ENCODE data around the gene PP2D1. TPM values are rescaled to one million over a fixed set of nuclear protein-coding genes. Genes with fewer than 3 reads are reported as not detected.
"Not testable (repeated sequence)": the region's sequence is repeated elsewhere in the genome, so short reads cannot be mapped to it uniquely, and the experiment has no call there.

The PP2D1 gene
- polyA plus RNA-seq, 3 donors: 0.26 to 0.49 (median 0.40) TPM

DNA sequence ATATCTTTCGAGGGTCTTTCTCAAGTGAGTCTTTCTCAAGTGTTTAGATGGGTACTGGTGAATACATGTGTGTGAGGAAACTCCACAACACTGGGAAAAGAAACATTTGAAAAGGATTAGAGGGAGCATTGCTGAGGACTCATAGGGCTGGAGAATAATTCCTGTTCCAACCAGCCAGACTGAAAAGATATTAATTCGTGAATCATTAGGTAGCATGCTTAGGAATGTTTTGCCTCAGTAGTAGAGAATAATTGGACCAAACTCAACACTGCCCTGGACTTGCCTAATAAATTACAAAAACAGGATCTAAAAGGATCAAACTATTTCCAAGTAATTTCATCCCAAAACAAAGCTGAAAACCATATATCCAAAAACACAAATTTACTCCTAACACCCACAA is 17.3 kb downstream of the PP2D1 start:
- DNase-seq (ENCODE audit: low read depth in 3 of 3, low spot score in 2 of 3): no peak

DNA sequence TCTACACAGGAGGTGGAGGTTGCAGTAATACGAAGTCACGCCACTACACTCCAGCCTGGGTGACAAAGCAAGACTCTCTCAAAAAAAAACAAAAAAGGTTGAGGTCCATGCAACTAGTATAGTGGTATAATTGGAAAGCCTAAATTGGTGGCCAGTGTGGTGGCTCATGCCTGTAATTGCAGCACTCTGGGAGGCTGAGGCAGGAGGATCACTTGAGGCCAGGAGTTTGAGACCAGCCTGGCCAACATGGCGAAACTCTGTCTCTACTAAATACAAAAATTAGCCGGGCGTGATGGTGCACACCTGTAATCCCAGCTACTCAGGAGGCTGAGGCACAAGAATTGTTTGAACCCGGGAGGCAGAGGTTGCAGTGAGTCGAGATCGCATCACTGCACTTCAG is 23.2 kb downstream of the PP2D1 start:
- not testable (repeated sequence) for DNase-seq (ENCODE audit: low read depth in 3 of 3, low spot score in 2 of 3)

DNA sequence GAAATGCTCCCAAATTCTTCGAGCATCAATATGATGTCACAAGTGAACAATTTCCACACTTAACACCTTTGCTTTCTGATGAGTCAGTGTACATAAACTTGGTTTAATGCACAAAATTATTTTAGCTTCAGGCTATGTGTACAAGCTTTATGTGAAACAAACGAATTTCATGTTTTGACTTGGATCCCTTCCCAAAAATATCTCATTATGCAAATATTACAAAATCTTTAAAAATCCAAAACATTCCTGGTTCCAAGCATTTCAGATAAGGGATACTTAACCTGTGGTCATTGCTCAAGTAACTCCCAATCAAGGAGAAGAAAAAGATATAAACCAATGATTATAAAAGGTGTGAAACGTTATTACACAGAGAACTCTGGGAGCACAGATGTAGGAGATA is 40.0 kb downstream of the PP2D1 start:
- no peak for DNase-seq (ENCODE audit: low read depth in 3 of 3, low spot score in 2 of 3)

DNA sequence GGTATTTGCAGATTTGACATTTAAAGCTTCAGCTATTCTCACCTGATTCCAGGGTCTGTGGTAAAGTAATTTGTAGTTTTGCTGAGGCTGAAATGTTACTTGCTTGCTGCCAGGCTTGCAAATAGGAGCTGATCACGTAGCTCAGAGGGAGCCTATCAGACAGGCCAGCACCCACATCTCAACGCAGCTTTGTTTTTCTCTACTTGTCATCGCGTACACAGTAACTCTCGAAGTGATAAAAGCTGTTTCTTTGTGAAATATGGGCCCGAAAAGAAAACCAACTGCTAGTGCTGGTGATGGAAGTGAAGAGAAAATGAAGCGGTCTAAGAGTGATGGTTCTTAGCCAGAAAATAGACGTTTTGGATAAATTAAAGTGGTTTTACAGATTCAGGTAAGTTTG is 41.7 kb downstream of the PP2D1 start:
- DNase-seq (ENCODE audit: low read depth in 3 of 3, low spot score in 2 of 3): no peak

DNA sequence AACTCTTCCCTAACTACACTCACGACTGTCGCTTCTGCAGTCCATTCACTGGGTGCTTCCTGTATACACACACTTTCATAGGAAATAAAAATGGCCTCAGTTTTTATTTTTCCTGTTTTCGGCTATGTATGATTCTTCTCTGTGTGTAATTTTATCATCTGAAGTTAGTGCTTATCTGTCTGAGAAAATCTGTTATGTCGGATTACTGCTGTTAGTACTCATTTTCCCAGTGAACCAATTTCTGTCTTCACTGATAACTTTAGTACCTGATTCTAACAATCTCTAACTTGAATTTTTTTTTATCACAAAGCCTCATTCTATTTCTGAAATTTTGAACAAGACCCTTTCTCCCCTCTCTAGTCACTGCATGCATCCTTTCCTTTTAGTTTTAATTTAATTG is 44.3 kb downstream of the PP2D1 start:
- DNase-seq (ENCODE audit: low read depth in 3 of 3, low spot score in 2 of 3): no peak

DNA sequence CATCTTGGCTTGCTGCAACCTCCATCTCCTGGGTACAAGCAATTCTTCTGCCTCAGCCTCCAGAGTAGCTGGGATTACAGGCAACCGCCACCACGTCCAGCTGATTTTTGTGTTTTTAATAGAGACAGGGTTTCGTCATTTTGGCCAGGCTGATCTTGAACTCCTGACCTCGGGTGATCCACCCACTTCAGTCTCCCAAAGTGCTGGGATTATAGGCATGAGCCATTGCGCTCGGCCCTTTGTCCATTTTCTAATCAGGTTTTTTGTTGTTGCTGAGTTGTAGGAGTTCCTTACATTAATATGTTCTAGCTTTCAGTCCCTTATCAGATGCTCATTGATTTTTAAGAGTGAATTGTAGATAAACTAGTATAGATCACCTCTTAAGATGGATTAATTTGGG is 44.9 kb downstream of the PP2D1 start:
- no peak for DNase-seq (ENCODE audit: low read depth in 3 of 3, low spot score in 2 of 3)

DNA sequence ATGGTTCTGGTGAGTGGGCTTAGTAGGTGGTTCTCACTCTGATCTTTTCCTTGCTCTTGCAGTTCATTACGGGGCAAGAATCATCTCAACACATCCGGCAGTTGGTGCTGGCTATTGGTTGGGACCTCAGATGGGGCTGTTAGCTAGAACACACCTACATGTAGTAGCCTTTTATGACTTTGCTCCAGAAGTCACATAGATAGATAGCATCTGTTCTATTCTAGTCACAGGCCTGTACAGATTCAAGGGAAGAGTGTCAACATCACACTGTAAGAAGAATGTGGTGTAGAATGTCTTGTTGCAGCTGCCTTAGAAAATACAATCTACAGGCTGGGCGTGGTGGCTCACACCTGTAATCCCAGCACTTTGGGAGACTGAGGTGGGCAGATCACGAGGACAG is 50.1 kb downstream of the PP2D1 start:
- DNase-seq (ENCODE audit: low read depth in 3 of 3, low spot score in 2 of 3): no peak

DNA sequence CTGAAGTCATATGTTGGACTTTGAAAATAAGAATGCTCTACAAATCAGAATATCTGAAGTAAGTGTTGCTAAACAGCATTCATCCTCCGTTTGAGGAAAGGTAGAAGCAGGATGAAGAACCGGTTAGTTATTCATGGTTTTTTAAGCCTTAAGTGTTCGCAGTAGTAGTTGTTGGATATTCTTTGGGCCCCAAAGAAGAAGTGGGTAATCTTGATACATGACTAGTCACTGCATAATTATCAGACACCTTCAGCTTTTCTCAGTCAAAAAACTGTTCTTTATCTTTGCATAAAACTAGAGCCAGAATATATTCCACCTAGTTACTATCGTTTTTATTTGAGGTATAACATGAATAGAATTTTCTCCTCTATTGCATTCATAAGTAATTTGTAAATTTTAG is 51.4 kb downstream of the PP2D1 start:
- DNase-seq (ENCODE audit: low read depth in 3 of 3, low spot score in 2 of 3): no peak

DNA sequence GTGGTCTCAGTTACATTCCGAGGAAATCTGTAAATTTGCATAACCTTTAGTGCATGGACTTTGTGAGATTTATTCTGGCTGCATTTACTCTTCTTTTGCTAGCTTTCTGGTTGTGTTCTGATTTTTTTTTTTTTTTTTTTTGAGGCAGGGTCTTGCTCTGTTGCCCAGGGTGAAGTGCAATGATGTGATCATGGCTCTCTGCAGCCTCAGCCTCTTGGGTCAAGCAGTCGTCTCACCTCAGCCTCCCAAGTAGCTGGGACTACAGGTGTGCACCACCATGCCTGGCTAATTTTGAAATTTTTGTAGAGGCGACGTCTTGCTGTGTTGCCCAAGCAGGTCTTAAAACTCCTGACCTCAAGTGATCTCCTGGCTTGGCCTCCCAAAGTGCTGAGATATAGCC is 52.6 kb downstream of the PP2D1 start:
- no peak for DNase-seq (ENCODE audit: low read depth in 3 of 3, low spot score in 2 of 3)

DNA sequence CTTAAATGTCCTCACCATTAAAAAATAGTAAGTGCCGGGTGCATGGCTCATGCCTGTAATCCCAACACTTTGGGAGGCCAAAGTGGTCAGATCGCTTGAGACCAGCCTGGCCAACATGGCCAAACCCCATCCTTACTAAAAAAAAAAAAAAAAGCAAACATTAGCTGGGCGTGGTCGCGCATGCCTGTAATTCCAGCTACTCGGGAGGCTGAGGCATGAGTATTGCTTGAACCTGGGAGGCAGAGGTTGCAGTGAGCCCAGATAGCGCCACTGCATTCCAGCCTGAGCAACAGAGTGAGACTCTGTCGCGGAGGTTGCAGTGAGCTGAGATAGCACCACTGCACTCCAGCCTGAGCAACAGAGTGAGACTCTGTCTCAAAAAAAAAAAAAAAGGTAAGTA is 54.7 kb downstream of the PP2D1 start:
- not testable (repeated sequence) for DNase-seq (ENCODE audit: low read depth in 3 of 3, low spot score in 2 of 3)

DNA sequence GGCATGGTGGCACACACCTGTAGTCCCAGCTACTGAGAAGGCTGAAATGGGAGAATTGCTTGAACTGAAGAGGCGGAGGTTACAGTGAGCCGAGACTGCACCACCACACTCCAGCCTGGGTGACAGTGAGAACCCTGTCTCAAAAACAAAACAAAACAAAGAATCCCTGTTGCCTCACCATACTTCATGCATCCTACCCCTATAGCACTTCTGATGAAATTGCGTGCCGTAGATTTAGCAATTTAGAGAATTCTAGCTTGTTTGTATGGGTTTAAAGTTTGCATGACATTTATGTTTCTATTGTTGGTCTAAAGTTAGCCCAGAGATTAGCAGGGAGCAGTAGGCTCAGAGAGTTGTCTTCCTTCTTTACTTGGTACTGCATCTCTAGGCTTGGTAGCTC is 57.4 kb downstream of the PP2D1 start:
- DNase-seq (ENCODE audit: low read depth in 3 of 3, low spot score in 2 of 3): no peak

DNA sequence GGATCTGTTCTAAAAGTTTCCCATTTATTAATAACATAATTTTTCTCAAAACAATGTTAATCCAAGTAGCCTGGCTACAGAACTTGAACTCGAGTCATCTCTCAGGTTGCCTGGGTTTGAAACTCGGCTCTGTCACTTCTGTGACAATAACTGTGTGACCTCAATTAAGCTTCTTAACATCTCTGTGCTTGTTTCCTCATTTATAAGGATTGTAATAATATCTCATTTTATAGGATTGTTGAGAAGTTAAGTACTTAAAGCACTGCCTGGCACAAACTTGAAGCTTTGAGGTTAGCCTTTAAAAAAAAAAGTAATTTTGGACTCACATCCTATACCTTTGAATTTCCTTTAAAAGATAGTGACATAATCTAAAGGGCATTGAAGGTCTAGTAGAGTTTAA is 61.7 kb downstream of the PP2D1 start:
- no peak for DNase-seq (ENCODE audit: low read depth in 3 of 3, low spot score in 2 of 3)

DNA sequence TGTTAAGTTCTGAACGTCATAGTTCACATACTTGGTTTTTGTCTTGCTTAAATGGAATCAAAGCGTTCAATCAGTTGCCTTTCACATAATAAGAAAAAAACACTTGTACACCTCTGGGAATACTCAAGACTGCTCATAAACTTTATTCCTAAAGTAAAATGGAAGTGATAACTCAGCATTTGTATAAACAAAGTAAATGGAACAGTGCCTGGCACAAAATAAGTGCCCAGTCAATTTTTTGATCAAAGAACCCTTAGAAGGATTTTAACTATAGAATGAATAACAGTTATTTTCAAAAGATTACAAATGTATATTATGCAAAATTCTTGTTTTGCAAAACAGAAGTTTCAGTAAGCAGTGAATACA is 63.9 kb downstream of the PP2D1 start:
- no peak for DNase-seq (ENCODE audit: low read depth in 3 of 3, low spot score in 2 of 3)

DNA sequence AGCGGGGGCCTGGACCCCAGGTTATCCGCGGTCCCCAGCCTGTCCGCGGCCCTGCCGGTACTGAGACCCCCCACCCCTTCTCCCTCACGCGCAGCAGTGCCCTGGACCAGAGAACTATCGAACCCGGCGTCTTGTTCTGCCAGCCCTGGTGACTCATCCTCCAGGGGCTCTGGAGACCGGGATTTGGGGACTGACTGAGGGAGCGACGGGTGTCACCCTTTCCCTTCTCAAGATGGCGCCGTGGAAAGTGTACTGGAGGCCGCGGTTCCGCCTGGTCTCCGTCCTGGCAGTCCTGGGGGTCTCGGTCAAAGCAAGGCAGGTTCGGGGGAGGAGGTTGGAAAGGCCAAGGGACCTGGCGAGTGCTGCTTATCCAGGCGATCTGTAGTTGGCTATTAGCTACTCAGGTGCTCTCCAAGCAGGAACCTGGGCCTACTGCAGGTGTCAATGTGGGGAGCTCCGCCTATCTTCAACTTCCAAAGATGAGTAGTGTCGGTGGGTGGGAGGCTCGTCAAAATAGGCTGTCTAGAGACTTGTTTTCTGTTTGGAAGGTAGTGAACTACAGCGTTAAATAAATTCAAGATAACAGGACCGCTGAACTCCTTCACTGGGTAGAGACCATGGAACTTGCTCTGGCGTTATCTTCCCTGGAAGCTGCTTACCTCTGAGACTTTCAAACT is 64.4 kb downstream of the PP2D1 start:
- peak; percentile 39 to 61 (median 42) for DNase-seq (ENCODE audit: low read depth in 3 of 3, low spot score in 2 of 3)

DNA sequence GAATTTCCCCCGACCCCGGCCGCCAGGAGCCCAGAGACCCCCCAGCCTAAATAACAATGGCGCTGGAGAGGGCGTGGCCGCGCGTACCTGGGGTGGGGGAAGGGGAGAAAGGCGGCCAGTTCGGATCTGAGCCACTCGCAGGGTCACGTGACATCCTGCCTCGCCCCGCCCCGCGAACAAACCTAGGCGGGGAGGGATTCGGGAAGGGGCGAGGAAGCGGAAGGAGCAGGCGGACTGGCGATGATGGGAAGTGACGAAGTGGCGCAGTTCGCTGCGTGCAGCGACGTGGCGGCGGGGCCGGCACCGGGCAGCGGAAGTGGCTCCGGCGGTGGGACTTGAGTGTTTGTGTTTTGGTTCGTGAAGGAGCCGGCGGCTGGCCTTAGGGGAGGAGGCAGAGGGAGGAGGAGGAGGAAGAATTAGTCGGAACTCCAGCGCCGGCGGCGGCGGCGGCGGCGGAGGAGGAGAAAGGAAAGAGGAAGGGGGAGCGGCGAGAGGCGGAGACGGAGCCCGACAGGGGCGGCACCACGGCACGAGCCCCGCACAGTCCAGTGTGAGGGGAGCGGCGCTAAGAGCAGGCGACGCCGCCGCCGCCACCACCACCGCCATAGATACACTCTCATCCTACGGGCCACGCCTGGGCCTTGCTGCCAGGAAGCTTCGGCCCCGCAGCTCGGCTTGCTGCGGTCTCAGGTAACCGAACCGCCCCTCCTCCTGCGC is 65.1 kb downstream of the PP2D1 start, which contains the start of gene RAB5A:
Gene RAB5A, plus strand, starts transcription at position 266 of the 717 bp plus-strand sequence. CDS start 3,802 bp downstream, outside the sequence.
- DNase-seq (ENCODE audit: low read depth in 3 of 3, low spot score in 2 of 3): peak; percentile 86 to 97 (median 93)

DNA sequence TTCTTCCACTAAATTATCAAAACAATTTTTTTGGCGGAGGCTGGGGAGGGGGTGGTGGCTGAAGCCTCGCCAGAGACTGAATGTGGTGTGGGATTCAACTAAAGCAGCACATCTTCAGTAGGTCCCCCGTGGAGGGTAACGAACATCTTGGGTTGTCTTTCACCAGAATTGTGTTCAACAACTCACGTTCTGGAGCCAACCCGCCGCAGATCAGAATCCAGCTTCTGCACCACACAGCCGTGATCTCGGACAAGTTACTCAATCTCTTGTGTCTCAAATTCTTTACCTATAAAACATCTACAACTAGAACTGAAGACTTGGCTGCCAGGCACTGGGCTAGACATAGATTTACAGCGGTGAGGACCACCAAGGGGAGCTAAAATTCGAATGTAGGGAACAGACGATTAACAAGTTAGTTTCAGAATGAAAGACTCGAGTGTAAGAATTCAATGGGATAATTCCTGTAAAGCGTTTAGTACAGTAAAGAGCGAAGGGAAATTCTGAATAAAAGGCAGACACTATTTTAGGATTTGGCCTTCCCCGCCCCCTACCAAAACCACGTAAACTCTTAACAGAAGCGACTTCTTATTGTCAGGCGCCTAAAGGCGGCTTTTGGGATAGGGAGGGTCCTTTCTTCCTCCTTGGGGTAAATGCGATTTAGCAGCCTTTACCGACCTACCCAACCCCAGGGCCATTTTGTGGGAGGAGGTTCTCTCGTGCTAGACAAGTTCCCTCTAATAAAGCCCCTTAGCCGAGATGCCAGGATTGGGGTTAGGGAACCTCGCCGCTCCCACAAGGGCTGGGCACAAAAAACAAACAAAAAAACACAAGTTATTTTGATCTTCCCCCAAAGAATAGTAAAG is 65.9 kb downstream of the PP2D1 start:
- DNase-seq (ENCODE audit: low read depth in 3 of 3, low spot score in 2 of 3): peak in 1 of 3 donors; percentile 7

DNA sequence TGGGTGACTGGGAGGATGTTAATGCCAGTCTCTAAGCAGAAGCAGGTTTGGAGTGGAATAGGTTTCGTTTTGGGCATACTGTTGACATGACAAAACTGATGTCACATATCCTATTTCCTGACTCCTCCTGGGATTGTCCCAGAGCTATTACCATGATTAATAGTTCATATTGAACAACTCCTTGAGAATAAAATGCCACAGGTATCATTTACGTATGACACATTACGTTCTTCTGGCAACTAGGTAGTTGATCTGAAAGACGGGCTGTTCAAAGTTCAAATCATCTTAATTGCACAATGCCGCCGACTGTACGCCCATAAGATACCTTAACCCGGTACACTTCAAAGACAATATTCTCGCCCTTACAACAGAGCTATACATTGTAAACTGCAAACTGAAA is 66.5 kb downstream of the PP2D1 start:
- DNase-seq (ENCODE audit: low read depth in 3 of 3, low spot score in 2 of 3): no peak

DNA sequence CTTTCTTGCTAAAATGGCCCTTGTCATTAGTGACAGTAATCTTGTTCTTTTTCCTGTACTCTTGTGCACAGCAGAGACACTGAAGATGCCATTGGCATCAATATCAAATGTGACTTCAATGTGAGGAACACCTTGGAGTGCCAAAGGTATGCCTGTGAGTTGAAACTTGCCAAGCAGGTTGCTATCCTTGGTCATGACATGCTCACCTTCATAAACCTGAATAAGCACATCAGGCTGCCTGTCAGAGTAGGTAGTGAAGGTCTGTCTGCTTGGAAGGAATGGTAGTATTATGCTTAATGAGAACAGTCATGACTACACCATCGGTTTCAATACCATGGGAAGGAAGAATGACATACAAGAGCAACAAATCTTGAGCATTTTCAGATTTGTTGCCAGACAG is 71.4 kb downstream of the PP2D1 start:
- no peak for DNase-seq (ENCODE audit: low read depth in 3 of 3, low spot score in 2 of 3)

DNA sequence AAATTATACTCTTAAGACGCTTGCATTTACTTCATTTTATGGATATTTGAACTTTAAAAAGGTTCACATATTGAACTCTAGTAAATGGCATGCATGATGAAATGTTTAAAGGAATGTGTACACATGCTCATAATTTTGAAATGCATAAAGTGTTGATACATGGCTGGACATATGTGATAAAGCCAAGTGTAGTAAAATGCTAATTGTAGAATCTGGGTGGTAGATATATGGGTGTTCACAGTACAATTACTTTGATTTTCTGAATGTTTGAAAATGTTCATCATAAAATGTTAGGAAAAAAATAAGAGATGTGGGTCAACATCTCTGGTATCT is 73.8 kb downstream of the PP2D1 start:
- DNase-seq (ENCODE audit: low read depth in 3 of 3, low spot score in 2 of 3): no peak

DNA sequence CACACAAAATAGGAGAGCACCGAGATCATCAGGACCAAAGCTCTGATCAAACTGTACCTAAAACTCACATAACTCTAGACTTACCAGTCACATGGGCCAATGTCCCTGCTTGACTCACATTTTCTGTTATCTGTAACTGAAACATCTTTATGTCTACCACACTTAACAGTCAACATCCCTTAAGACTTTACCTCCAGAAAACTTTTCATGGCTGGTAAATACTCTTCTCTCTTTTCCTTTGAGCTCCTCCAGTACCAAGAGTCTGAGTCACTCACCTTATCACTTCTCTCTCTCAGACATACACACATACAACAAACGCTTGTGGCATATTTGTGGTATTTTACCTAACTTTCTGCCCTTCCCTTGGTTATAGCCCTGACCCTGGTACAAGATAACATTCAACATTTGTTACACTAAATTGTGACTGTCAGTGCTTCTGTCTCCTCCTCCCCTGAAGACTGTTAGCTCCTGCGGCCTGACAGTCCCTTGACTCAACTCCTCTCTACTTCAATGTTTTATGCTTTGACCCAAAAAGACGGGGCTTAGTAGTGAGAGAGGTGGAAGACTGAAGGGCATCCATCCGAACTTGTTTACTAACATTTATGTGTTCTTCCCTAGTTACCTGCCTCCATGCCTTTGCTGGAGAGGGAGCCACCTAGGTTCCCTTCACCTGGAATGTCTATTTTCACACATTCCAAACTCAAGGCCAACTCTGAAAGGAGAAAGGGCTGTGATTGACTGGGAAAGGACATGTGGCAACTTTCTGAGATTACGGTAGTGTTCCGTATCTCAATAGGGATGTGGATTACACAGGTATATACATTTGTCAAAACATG is 74.4 kb downstream of the PP2D1 start:
- DNase-seq (ENCODE audit: low read depth in 3 of 3, low spot score in 2 of 3): no peak
